ENCODE data around the gene SEMA3D. TPM values are rescaled to one million over a fixed set of nuclear protein-coding genes. Genes with fewer than 3 reads are reported as not detected.

SEMA3D gene
- total RNA-seq, 1 donor from 2014 or later = 4.5 TPM

DNA sequence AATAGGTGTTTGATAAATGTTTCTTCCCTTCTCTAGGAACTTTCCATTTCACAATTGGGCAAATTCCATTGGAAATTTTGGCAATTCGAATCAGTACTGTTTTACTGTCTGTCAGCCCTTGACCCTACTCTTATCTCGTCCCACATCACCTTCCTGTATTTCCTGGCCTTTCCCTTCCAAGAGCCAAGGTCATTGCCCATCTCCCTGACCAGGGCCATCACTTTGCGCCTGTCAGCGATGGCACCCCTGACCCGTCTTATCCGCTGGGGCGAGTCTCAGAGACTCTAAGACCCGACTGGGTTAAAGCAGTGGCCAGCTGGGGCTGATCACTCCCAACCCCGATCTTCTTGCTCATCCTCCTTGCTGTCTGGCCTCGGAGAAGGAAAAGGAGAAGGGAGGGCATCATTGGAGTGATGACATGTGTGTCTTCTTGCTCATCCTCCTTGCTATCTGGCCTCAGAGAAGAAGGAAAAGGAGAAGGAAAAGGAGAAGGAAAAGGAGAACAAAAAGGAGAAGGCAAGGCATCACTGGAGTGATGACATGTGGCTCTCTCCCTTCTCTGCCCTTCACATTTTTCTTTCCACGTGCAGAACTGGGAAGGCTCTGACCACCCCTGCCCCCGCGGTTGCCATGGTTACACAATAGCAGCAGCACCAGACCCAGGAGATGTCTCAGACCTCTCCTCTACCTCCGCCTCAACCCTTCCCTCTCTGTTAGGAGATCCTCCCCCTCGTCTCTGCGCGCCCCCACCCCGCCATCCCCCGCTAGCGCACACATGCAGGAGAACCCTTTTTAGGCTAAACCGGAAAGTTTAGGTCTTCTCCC lies 2.0 kb downstream of the SEMA3D start:
- intact Hi-C loops (cut with DNase I) = loop anchor here (5.0 to 10.0 kb wide), 2 partner anchors 367 to 390 kb away; no protein-coding TSS in a partner anchor
- Histone ChIP-seq H3K36me3 (no peaks in the 10 kb centered on the region), H3K9me3 (no peaks in the 10 kb centered on the region), H3K27ac (peak overlapping the region; percentile 88 to 92), H3K27me3 (no peaks in the 10 kb centered on the region), H3K4me1 (peaks cover 0 to 3% of the 10 kb centered on the region in 2 donors), H3K4me3 (peak overlapping the region; percentile 63 to 80)
- DNase-seq (ENCODE audit: low spot score in 2 of 2) = peak in 1 of 2 donors; percentile 77
- TF ChIP-seq, protein P1, sequence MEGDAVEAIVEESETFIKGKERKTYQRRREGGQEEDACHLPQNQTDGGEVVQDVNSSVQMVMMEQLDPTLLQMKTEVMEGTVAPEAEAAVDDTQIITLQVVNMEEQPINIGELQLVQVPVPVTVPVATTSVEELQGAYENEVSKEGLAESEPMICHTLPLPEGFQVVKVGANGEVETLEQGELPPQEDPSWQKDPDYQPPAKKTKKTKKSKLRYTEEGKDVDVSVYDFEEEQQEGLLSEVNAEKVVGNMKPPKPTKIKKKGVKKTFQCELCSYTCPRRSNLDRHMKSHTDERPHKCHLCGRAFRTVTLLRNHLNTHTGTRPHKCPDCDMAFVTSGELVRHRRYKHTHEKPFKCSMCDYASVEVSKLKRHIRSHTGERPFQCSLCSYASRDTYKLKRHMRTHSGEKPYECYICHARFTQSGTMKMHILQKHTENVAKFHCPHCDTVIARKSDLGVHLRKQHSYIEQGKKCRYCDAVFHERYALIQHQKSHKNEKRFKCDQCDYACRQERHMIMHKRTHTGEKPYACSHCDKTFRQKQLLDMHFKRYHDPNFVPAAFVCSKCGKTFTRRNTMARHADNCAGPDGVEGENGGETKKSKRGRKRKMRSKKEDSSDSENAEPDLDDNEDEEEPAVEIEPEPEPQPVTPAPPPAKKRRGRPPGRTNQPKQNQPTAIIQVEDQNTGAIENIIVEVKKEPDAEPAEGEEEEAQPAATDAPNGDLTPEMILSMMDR (IDR thresholded peaks at IDR 0.05) = no peak

- Histone ChIP-seq H3K9me3 (no peaks in the 10 kb centered on the region), H3K4me1 (peaks cover 0 to 3% of the 10 kb centered on the region in 2 donors), H3K27me3 (no peaks in the 10 kb centered on the region), H3K27ac (no peak overlapping the region), H3K36me3 (no peaks in the 10 kb centered on the region), H3K4me3 (no peak overlapping the region)
- no peak for DNase-seq (ENCODE audit: low spot score in 2 of 2)
- intact Hi-C loops (cut with DNase I) = loop anchor here (10.0 kb wide), 1 partner anchor 388 kb away; no protein-coding TSS in a partner anchor
- TF ChIP-seq, protein P1 (IDR thresholded peaks at IDR 0.05) = no peak
Measured at GRCh38 chr7:85183296-85183695, 3.6 kb downstream of the SEMA3D start.

- H3K4me1 ChIP-seq = no peaks in the 10 kb centered on the region
- no peak for DNase-seq (ENCODE audit: low spot score in 2 of 2)
- TF ChIP-seq, protein P1 (IDR thresholded peaks at IDR 0.05) = no peak
- no peaks in the 10 kb centered on the region for H3K27me3 ChIP-seq
- H3K4me3 ChIP-seq = no peak overlapping the region
- no peaks in the 10 kb centered on the region for H3K36me3 ChIP-seq
- H3K9me3 ChIP-seq = no peaks in the 10 kb centered on the region
- intact Hi-C loops (cut with DNase I) = no loop called here
- H3K27ac ChIP-seq = no peak overlapping the region
Measured at GRCh38 chr7:85178531-85179298, 8.1 kb downstream of the SEMA3D start.

GRCh38 chr7:85177316-85177715 lies 9.5 kb downstream of the SEMA3D start:
- no peak for DNase-seq (ENCODE audit: low spot score in 2 of 2)
- intact Hi-C loops (cut with DNase I) = no loop called here
- Histone ChIP-seq H3K27ac (no peak overlapping the region), H3K9me3 (no peaks in the 10 kb centered on the region), H3K4me1 (peaks cover 0 to 5% of the 10 kb centered on the region in 2 donors), H3K4me3 (no peak overlapping the region), H3K27me3 (no peaks in the 10 kb centered on the region), H3K36me3 (no peaks in the 10 kb centered on the region)
- TF ChIP-seq, protein P1 (IDR thresholded peaks at IDR 0.05) = no peak

GRCh38 chr7:85176197-85176596 lies 10.7 kb downstream of the SEMA3D start:
- intact Hi-C loops (cut with DNase I) = no loop called here
- TF ChIP-seq, protein P1 (IDR thresholded peaks at IDR 0.05) = no peak
- H3K9me3 ChIP-seq = no peaks in the 10 kb centered on the region

More at GRCh38 chr7:85176197-85176596, 10.7 kb downstream of the SEMA3D start:
- no peak overlapping the region for H3K27ac ChIP-seq
- H3K36me3 ChIP-seq = no peaks in the 10 kb centered on the region
- H3K4me3 ChIP-seq = no peak overlapping the region
- H3K4me1 ChIP-seq = peaks cover 0 to 7% of the 10 kb centered on the region in 2 donors
- no peaks in the 10 kb centered on the region for H3K27me3 ChIP-seq
- DNase-seq (ENCODE audit: low spot score in 2 of 2) = no peak
